Retinal pigment epithelial cell (primary cell): ENCODE results near the gene TRMT1.

Experiments
- DNase-seq: peaks from one replicate; pipeline ENCODE4 v3.0.0-alpha.2; 2010; ENCODE audit warnings: low read depth
- H3K4me3 ChIP-seq: 2 replicates; pipeline ENCODE4 v1.5.1; 2011; ENCODE audit warnings: mild to moderate bottlenecking, low read length, control low read depth, moderate library complexity
- TF ChIP-seq, protein P1 (sequence below): conservative IDR thresholded peaks from 2 replicates; pipeline ENCODE4 v1.5.1; 2011; ENCODE audit warnings: low read depth, low read length, control low read depth, inconsistent platforms

TRMT1 gene

GRCh38 chr19:13098277-13099072, 18.1 kb downstream of the TRMT1 start:
- no peak overlapping the region for H3K4me3 ChIP-seq
- no peak for DNase-seq
- TF ChIP-seq, protein P1, sequence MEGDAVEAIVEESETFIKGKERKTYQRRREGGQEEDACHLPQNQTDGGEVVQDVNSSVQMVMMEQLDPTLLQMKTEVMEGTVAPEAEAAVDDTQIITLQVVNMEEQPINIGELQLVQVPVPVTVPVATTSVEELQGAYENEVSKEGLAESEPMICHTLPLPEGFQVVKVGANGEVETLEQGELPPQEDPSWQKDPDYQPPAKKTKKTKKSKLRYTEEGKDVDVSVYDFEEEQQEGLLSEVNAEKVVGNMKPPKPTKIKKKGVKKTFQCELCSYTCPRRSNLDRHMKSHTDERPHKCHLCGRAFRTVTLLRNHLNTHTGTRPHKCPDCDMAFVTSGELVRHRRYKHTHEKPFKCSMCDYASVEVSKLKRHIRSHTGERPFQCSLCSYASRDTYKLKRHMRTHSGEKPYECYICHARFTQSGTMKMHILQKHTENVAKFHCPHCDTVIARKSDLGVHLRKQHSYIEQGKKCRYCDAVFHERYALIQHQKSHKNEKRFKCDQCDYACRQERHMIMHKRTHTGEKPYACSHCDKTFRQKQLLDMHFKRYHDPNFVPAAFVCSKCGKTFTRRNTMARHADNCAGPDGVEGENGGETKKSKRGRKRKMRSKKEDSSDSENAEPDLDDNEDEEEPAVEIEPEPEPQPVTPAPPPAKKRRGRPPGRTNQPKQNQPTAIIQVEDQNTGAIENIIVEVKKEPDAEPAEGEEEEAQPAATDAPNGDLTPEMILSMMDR = no peak

DNA sequence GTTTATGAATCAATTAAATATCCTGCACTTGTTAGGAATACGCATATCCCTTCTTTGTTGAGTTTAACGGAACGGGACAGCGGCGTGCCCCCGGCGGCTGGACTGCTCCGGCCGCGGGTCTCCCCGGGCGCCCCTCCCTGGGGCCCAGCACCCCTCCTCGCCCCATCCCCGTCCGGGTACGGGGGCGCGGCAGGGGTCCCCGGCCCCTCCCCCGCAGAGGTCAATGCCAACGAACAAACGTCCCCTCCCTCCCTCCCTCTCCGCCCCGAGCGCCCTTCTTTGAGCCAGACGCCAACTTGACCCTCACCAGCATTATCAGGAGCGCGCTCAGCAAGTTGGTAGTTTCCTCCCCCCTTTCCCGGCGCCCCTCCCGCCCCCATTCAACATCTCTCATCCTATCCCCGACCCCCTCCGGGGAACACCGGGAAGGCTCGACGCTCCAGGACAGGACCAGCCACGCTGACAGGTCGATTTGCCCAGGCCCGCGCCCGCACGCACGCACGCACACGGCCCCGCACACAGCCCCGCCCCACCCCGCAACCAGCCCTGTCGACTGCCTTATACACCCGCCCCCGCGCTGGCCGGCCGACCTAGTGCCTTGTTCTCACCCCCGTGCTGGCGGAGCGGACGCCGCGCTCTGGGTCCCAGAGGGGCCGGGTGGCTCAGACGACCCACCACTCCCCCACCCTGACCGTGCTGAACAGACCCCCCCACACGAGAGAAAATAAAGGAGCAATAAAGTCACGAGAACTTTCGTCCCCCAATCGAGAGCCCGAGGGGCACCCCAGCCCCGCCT, 18.9 kb downstream of the TRMT1 start:
- DNase-seq = no peak
- H3K4me3 ChIP-seq = no peak overlapping the region
- TF ChIP-seq, protein P1 = no peak

DNA sequence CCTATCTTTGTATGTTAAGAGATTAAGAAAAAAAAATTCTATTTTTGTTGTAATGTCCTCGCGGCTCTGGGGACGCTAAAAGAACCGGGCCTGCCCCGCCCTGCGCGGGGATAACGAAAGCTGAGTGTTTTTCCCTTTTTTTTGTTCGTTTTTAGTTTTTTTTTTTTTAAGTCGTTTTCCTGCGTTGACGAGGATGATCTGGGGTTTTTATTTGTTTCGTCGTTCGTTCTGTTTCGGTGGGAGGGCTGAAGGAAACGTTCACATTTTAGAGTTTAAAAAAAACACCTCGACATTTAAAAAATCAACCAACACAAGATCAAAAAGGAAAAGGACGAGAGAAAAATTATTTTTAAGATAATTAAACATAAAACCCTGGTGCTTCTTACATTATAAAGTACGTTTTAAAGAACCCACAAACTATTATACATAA, 19.5 kb downstream of the TRMT1 start:
- TF ChIP-seq, protein P1 = no peak
- DNase-seq = no peak
- H3K4me3 ChIP-seq = no peak overlapping the region

- TF ChIP-seq, protein P1 = no peak
- DNase-seq = no peak
- H3K4me3 ChIP-seq = no peak overlapping the region
Observed at GRCh38 chr19:13095934-13096927, 20.3 kb downstream of the TRMT1 start.

- no peak overlapping the region for H3K4me3 ChIP-seq
- TF ChIP-seq, protein P1 = no peak
- no peak for DNase-seq
Observed at GRCh38 chr19:13095393-13095784, 21.2 kb downstream of the TRMT1 start.

DNA sequence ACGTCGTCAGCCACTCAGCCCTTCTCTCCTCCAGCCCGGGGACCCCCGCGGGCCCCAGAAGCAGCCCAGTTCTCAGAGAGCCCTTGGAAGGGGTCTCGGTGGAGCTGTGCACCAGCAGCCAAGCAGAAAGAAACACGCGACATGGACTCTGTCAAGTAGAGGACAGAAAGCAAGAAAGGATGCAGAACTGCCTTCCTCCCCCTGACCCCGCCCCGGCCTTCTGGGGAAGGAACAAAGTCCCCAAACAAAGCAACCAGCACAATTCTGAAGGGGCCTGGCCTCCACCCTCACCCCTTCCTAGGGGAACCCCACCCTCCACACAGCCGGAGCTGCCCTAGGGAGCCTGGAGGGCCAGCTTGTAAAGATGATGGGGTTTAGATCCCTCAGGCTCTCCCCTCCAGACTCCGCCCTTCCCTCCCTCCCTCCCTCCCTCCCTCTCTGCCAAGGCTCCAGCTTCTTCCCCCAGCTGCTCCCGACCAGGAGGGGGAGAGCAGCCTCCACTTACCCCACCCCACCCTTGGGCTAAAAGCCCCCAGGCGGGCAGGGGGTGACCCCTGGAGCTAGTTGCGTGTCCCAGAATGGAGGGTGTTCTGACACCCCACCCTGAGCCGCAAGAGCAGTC, 21.7 kb downstream of the TRMT1 start:
- TF ChIP-seq, protein P1 = no peak
- no peak overlapping the region for H3K4me3 ChIP-seq
- no peak for DNase-seq
